DOHH2 (cell line): ENCODE data around the gene PRND.

Experiments
- EZH2phosphoT487 ChIP-seq: fragments of 200-600 bp; sonication (generic); IDR thresholded peaks from 2 replicates; pipeline ENCODE4 v1.6.1; 2017; ENCODE audit warnings: borderline replicate concordance, mild to moderate bottlenecking, antibody characterized with exemption, low read length, moderate library complexity, mixed read lengths
- TF ChIP-seq, protein P1 (sequence below): fragments of 200-600 bp; sonication (generic); IDR thresholded peaks from one replicate; pipeline ENCODE4 v1.5.1; 2014; ENCODE audit warnings: antibody characterized with exemption, mild to moderate bottlenecking, low read depth, low read length; ENCODE audit not compliant: poor library complexity, severe bottlenecking

DNA sequence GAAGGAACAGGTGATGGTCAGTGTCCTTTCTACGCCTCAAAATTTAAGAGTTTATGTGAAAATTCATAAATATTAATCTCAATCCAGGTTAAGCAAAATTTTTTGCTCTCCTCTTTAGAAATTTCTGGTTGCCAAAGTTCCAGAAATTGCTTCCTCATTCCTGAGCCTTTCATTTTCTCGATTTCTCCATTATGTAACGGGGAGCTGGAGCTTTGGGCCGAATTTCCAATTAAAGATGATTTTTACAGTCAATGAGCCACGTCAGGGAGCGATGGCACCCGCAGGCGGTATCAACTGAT lies 35.8 kb upstream of the PRND start:
- TF ChIP-seq, protein P1, sequence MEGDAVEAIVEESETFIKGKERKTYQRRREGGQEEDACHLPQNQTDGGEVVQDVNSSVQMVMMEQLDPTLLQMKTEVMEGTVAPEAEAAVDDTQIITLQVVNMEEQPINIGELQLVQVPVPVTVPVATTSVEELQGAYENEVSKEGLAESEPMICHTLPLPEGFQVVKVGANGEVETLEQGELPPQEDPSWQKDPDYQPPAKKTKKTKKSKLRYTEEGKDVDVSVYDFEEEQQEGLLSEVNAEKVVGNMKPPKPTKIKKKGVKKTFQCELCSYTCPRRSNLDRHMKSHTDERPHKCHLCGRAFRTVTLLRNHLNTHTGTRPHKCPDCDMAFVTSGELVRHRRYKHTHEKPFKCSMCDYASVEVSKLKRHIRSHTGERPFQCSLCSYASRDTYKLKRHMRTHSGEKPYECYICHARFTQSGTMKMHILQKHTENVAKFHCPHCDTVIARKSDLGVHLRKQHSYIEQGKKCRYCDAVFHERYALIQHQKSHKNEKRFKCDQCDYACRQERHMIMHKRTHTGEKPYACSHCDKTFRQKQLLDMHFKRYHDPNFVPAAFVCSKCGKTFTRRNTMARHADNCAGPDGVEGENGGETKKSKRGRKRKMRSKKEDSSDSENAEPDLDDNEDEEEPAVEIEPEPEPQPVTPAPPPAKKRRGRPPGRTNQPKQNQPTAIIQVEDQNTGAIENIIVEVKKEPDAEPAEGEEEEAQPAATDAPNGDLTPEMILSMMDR: no peak
- no peak for TF ChIP-seq EZH2phosphoT487
